HG03159 (cell line): ENCODE measurements around the gene MRGPRD.

Experiments used
- ATAC-seq: cut with Tn5 transposase; IDR thresholded peaks from one replicate; pipeline ENCODE4 v1.9.1; 2021; ENCODE audit warnings: mild to moderate bottlenecking, moderate library complexity; ENCODE audit not compliant: unreplicated experiment

MRGPRD gene

GRCh38 chr11:68933605-68934320 lies 47.0 kb downstream of the MRGPRD start:
- ATAC-seq: no peak

DNA sequence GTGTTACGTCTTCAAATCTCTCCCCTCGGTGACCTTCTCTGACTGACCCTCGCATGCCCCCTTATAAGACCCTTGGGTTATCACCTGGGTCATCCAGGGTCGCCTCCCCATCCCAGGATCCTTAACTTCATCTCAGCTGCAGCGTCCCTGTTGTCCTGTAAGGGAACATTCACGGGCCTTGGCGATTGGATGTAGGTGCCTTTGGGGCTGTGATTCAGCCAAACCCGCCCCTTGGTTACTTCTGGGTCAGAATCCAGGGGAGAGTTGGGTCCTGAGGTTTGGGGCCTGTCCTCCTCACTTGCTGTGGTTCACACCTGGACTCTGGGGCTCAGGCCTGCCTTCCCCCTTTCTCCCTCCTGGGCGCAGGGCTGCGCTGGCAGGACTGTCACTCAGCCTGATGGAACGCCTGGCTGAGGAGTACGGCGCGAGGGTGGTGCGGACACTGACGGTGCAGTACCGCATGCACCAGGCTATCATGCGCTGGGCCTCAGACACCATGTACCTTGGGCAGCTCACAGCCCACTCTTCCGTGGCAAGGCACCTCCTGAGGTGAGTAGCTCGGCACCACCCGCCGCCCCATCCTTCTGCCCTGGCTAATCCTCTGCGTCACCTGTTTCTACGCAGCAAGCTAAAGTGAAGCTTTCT lies 47.7 kb downstream of the MRGPRD start:
- no peak for ATAC-seq

DNA sequence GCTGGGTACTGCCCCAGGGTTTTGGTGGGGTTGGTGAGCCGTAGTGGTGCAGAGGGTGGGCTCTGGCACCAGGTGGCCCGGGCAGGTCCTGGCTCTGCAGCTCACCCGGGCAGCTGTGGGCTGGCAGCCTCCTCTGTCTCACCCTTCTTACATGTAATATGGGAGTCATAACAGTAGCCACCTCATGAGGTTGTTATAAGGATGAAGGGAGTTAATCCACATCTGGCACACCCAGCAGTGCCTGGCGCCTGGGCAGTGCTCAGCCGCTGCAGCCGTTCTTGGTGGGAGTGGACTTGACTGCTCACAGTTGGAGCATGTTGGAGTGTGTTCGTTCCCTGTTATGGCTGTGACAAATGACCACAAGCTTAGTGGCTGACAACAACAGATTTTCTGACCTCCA lies 48.4 kb downstream of the MRGPRD start:
- ATAC-seq: no peak

GRCh38 chr11:68931911-68932310 lies 48.9 kb downstream of the MRGPRD start:
- ATAC-seq: no peak

- ATAC-seq: no peak
These were observed 49.6 kb downstream of the MRGPRD start for GRCh38 chr11:68930991-68931855.
